GM12878 (cell line): ENCODE measurements around the gene CALHM2. TPM values are rescaled to one million over a fixed set of nuclear protein-coding genes. Genes with fewer than 3 reads are reported as not detected.

Source experiments
- CREM ChIP-seq: IDR thresholded peaks from 2 replicates; pipeline ENCODE4 v1.6.1; 2014; ENCODE audit warnings: antibody characterized with exemption, low read depth
- E2F4 ChIP-seq: IDR thresholded peaks from 2 replicates; pipeline ENCODE4 v1.6.1; 2012; ENCODE audit warnings: low read depth, low read length, improper control_type of control experiment
- ETV6 ChIP-seq, 2 experiments: fragments of 450-650 bp in 1 of 2; IDR thresholded peaks in 1 of 2; conservative IDR thresholded peaks in 1 of 2; 2 replicates each; pipeline ENCODE4 v1.6.1; 2014; ENCODE audit warnings: antibody characterized with exemption in 1 of 2, borderline replicate concordance in 1 of 2, low read depth in 1 of 2, mild to moderate bottlenecking in 1 of 2, moderate library complexity in 1 of 2
- GATAD2B ChIP-seq: fragments of 450-650 bp; conservative IDR thresholded peaks from 2 replicates; pipeline ENCODE4 v1.6.1; 2017; ENCODE audit warnings: low read depth, mild to moderate bottlenecking, moderate library complexity
- IKZF1 ChIP-seq: fragments of 450-650 bp; conservative IDR thresholded peaks from 2 replicates; pipeline ENCODE4 v1.6.1; 2017; ENCODE audit warnings: antibody characterized with exemption, mild to moderate bottlenecking
- MTA3 ChIP-seq: IDR thresholded peaks from 2 replicates; pipeline ENCODE4 v1.6.1; 2012; ENCODE audit warnings: low read length, inconsistent platforms, borderline replicate concordance
- NKRF ChIP-seq: fragments of 450-650 bp; conservative IDR thresholded peaks from 2 replicates; pipeline ENCODE4 v1.6.1; 2017; ENCODE audit warnings: mild to moderate bottlenecking, moderate library complexity
- SREBF1 ChIP-seq: IDR thresholded peaks from 2 replicates; pipeline ENCODE4 v1.6.1; 2012; ENCODE audit warnings: mild to moderate bottlenecking, low read length
- SREBF2 ChIP-seq: IDR thresholded peaks from 2 replicates; pipeline ENCODE4 v1.6.1; 2012; ENCODE audit warnings: mild to moderate bottlenecking, low read length
- TCF12 ChIP-seq: IDR thresholded peaks from 2 replicates; pipeline ENCODE4 v1.6.1; 2011; ENCODE audit warnings: low read depth, mild to moderate bottlenecking, low read length
- USF2 ChIP-seq: IDR thresholded peaks from 2 replicates; pipeline ENCODE4 v1.6.1; 2011; ENCODE audit warnings: low read depth, low read length, improper control_type of control experiment, borderline replicate concordance
- ZNF687 ChIP-seq: fragments of 450-650 bp; IDR thresholded peaks from 2 replicates; pipeline ENCODE4 v1.6.1; 2017; ENCODE audit warnings: mild to moderate bottlenecking, moderate library complexity
- polyA plus RNA-seq, 11 experiments: library from polyadenylated mRNA; depleted of rRNA in 4 of 11; unstranded in 6 of 11; stranded (reverse) in 5 of 11; fragments of >200 nt; fragmentation: Nextera tagmentation in 4 of 11; fragmentation: Illumina TruSeq in 1 of 11; extraction: Ambion mirVana in 4 of 11; extraction: Trizol in 1 of 11; gene quantifications; 1 replicate in 1 of 11; 2 replicates in 10 of 11; pipeline versions ENCODE4 v1.2.1 to v1.2.3, GENCODE V29; 2011 to 2016; ENCODE audit warnings: inconsistent platforms in 2 of 11, missing spikeins in 2 of 11, low read depth in 1 of 11
- total RNA-seq, 4 experiments: library from RNA; depleted of rRNA in 3 of 4; stranded (reverse); fragments of >200 nt in 3 of 4; fragmentation: Illumina TruSeq in 1 of 4; extraction: Trizol in 1 of 4; gene quantifications; 2 replicates each; pipeline versions ENCODE4 v1.2.1 to v1.2.3, GENCODE V29; 2013 to 2021

The CALHM2 gene
- total and polyA plus RNA-seq, 10 of the 15 experiments (the other 5 are each of a cell fraction or from before 2014, with no cell fraction given): 0.60 to 23.7 (median 9.3) TPM

- TF ChIP-seq ZNF687 (peak; percentile 51; the same call in 1 of the 2 replicates), GATAD2B (0 out of 2 replicates have a peak, but pooled peaks have one; percentile 12), MTA3 (0 out of 2 replicates have a peak, but pooled peaks have one; percentile 19), ETV6 (conservative IDR thresholded peaks at IDR 0.05 in 1 of 2, IDR thresholded peaks at IDR 0.05 in 1 of 2; ENCODE audit: borderline replicate concordance in 1 of 2, low read depth in 1 of 2) (no peak), IKZF1 (peak; percentile 62), NKRF (no peak), CREM (no peak), E2F4 (no peak), USF2 (no peak), SREBF1 (no peak), SREBF2 (no peak), TCF12 (0 out of 2 replicates have a peak, but pooled peaks have one; percentile 49)
Measured at GRCh38 chr10:103472005-103472404, 19.8 kb upstream of the CALHM2 start (continued).
